NK-92 (cell line): ENCODE data around the gene G6PC1.
"Not testable (repeated sequence)": the region's sequence is repeated elsewhere in the genome, so short reads cannot be mapped to it uniquely, and the experiment has no call there.

Experiments
- DNase-seq: peaks from one replicate; lab custom pipeline; 2025; ENCODE audit not compliant: unreplicated experiment; lab: John Stamatoyannopoulos, UW

Gene G6PC1

DNA sequence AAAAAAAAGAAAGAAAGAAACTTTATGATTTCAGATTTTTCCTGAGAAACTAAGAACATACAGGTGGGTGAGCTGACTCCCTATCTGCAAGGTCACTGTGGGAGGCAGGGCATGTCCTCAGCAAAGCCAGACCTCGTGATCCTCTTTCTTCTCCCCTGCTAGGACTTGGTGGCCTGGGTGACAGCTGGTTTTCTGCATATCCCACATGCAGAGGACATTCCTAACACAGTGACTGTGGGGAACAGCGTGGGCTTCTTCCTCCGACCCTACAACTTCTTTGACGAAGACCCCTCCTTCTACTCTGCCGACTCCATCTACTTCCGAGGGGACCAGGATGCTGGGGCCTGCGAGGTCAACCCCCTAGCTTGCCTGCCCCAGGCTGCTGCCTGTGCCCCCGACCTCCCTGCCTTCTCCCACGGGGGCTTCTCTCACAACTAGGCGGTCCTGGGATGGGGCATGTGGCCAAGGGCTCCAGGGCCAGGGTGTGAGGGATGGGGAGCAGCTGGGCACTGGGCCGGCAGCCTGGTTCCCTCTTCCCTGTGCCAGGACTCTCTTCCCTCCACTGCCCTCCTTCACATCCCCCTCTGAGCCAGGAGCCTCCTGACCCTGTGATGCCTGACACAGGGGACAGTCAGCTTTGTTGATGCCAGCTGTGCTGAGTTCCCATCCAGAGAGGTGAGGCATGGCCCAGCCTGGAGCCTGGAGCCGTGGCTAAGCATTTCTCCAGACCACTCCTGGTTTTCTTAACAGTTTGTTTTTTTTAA, 26.5 kb upstream of the G6PC1 start:
- DNase-seq: not testable (repeated sequence)

DNA sequence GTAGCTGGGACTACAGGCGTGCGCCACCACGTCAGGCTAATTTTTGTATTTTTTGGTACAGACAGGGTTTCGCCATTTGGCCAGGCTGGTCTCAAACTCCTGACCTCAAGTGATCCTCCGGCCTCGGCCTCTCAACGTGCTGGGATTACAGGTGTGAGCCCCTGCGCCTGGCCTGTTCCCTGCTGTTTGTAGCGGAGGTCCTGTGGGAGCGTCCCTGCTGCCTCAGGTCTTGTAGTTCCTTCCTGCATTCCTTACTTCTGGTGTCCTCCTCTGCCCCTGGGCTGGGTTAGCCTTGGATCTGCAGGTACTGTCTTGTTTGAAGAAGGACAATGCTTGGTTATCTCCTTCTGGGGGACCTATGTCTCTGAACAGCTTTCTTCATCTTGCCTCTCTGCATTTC, 23.6 kb upstream of the G6PC1 start:
- no peak for DNase-seq

- DNase-seq: no peak
Measured at GRCh38 chr17:42878123-42878880, 22.3 kb upstream of the G6PC1 start.

DNA sequence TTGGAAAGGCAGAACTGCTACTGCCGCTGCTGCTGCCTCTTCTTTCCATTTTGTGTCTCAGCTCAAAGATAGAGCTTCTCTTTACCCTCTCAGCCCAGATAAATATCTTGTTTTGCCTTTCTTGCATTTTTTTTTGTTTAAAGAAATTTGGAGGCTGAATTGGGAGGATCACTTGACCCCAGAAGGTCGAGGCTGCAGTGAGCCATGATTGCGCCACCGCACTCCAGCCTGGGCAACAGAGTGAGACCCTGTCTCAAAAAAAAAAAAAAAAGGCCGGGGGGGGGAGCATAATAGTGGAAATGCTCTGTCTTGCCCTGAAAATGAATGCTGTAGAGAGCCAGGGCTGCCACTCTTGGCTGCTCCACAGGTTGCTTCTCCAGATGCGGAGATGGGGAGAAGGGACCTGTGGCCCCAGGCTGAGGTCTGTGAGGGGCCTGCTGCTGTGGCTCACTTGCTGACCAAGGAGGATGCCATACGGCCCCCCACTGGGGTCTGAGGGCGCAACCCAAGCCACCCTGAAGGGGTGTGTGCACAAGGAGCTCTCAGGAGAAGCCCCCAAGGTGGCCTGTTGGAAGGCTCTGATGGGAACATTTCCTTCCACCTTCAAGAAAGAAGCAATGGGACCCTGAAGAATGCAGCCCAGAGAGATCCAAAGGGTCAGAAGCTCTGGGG, 21.5 kb upstream of the G6PC1 start:
- no peak for DNase-seq

- no peak for DNase-seq
Measured at GRCh38 chr17:42879596-42879985, 21.0 kb upstream of the G6PC1 start.

GRCh38 chr17:42880776-42881310, 19.8 kb upstream of the G6PC1 start:
- DNase-seq: no peak

DNA sequence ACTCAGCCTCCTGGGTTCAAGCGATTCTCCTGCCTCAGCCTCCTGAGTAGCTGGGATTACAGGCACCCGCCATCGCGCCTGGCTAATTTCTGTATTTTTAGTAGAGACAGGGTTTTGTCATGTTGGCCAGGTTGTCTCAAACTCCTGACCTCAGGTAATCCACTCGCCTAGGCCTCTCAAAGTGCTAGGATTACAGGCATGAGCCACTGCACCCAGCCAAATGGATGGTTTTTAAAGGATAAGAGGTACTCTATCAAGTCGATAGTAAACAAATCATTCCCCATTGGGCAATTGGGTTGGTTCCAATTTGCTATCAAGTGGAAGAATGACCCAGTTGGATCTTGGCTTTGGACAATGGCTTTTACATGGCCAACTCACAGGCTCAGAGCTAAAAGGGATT, 18.9 kb upstream of the G6PC1 start:
- not testable (repeated sequence) for DNase-seq

GRCh38 chr17:42882166-42882565, 18.4 kb upstream of the G6PC1 start:
- no peak for DNase-seq

- DNase-seq: no peak
Measured at GRCh38 chr17:42883802-42884558, 16.6 kb upstream of the G6PC1 start.

DNA sequence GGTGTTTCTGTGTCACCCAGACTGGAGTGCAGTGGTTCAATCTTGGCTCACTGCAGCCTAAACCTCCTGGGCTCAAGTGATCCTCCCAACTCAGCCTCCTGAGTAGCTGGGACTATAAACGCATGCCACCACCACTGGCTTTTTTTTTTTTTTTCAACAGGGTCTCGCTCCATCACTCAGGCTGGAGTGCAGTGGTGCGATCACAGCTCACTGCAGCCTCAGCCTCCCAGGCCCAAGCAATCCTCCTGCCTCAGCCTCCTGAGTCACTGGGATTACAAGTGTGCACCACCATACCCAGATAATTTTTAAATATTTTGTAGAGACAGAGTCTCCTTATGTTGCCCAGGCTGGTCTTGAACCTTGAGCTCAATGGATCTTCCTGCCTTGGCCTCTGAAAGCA, 14.8 kb upstream of the G6PC1 start:
- DNase-seq: not testable (repeated sequence)

GRCh38 chr17:42886283-42887176, 14.1 kb upstream of the G6PC1 start:
- no peak for DNase-seq

GRCh38 chr17:42889809-42890208, 10.8 kb upstream of the G6PC1 start:
- DNase-seq: no peak

- no peak for DNase-seq
Measured at GRCh38 chr17:42891539-42892152, 9.0 kb upstream of the G6PC1 start.

GRCh38 chr17:42893359-42893758, 7.2 kb upstream of the G6PC1 start:
- DNase-seq: no peak

DNA sequence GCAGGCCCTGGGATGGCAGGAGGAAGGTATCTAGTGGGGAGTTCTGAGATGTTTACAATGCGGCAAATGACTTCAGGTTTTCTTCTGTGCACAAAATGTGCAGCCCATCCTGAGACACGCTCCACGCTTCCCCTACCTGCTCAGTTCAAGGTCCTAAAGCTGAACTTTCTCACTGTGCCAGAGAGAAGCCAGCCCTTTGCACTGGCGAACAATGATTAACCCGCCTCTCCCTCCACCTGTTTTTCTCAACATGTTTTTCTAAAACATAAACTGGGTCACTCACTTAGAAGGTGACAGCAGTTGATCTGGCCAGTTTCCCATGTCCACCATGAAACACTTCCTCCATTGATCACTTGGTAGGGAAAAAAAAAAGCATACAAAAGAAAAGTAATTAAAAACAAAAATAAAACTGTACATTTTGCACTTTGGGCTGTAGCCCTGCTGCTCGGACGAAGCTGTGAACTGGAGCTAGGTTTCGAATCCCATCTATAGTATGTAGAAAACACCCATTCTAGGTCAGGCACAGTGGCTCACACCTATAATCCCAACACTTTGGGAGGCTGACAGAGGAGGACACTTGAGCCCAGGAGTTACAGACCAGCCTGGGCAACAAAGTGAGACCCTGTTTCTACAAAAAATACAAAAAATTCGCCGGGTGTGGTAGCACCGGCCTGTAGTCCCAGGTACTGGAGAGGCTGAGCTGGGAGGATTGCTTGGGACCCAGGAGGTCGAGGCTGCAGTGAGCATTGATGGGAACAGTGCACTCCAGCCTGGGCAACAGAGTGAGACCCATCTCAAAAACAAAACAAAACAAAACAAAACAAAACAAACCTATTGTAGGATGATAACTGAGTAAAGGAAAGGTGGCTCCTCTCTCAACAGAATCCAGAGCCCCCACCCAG, 6.1 kb upstream of the G6PC1 start:
- no peak for DNase-seq

DNA sequence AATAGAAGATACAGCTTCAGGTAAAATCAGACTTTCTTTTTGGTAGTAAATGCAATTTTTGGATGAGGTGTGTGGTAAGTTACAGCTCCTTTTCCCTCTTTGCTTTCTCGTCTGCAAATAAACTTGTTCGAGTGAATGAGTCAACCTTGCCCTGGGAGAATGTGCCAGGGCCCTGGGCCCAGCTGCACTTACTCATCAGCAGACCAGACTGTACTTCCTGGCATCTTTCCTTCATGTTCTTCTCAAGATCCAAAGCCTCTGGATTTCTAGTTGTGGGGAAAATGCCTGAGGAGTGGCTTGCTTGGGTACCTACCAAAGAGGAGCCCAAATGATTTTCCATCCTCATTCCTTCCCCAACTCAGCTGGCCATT, 5.4 kb upstream of the G6PC1 start:
- DNase-seq: no peak

DNA sequence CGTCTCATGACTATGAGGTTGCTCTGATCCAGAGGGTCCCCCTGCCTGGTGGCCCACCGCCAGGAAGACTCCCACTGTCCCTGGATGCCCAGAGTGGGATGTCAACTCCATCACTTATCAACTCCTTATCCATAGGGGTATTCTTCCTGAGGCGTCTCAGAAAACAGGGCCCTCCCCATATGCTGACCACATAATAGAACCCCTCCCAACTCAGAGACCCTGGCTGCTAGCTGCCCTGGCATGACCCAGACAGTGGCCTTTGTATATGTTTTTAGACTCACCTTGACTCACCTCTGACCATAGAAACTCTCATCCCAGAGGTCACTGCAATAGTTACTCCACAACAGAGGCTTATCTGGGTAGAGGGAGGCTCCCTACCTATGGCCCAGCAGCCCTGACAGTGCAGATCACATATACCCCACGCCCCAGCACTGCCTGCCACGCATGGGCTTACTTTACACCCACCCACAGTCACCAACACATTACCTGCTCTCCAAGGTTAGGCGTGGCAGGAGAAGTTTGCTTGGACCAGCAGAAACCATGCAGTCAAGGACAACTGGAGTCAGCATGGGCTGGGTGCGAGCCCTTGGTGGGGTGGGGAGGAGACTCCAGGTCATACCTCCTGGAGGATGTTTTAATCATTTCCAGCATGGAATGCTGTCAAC, 2.3 kb upstream of the G6PC1 start:
- no peak for DNase-seq

DNA sequence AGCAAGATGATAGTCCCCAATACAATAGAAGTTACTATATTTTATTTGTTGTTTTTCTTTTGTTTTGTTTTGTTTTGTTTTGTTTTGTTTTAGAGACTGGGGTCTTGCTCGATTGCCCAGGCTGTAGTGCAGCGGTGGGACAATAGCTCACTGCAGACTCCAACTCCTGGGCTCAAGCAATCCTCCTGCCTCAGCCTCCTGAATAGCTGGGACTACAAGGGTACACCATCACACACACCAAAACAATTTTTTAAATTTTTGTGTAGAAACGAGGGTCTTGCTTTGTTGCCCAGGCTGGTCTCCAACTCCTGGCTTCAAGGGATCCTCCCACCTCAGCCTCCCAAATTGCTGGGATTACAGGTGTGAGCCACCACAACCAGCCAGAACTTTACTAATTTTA, 618 bp upstream of the G6PC1 start:
- not testable (repeated sequence) for DNase-seq
